ENCODE results near the gene SLC5A4.
"Not testable (repeated sequence)": the region's sequence is repeated elsewhere in the genome, so short reads cannot be mapped to it uniquely, and the experiment has no call there.

Gene SLC5A4

DNA sequence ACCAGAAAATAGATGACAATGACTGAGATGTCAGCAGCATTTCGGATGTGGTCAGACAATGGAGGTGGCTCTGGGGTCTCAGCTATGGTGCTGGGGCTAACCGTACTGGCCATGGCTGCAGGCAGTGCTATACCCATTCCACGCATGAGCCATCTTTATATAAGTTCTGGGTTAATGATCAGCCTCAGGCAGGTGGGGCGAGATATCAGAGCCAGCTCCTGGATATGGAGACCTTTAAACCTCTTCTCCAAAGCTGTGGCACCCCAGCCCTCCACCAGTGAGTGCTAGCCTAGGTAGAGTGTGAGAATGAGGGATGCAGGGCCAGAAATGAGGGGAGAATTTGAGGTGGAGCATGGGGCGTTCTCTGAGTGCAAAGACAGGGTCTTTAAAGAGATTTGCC lies at the start of gene SLC5A4:
Gene SLC5A4, minus strand, starts transcription at position 131 of the 400 bp plus-strand sequence. Its CDS starts 18 bp downstream, at position 113.
- no peak for DNase-seq (ENCODE audit: low read depth in 4 of 4, low spot score in 1 of 4)

DNA sequence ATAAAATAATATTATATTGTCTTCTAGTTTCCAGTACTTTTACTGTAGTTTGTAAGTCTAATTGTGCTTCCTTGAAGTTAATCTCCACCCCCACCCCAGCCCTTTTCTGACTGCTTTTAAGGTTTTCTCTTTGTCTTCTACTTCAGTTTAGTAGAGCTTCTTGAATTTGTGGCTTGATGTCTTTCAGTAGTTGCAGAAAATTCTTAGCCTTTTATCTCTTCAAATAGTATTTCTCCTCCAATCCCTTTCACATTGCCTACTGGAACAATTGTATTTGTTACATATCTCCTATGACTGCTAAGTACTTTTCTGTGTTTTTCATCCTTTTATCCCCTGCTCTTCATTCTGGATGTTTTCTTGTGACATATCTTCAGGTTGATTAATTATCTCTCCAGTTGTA lies 38.8 kb upstream of the SLC5A4 start:
- DNase-seq (ENCODE audit: low read depth in 4 of 4, low spot score in 1 of 4) = not testable (repeated sequence)

DNA sequence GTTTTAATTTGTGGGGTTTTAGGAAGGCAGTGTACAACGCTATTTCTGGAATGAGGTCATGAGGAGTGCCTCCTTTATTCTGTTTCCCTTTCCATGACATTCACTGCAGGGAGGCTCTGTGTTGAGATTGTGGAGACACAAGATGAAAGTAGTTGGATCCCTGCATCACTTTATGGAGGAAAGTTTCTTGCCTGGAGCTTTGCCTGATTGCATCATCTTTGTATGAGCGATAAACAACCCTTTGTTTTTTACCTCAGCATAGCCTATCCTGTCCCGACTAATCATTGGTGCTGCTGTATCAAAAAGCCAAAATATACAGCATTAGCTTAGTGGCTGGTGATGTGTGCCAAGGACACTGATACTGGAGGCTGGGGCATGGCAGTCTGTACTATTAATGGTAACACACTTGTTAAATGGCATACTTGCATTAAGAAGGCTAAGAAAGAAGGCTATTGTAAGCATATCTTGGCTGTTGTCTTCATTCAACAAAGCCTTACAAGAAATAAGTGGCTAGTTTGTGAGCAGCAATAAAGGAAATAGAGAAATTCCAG lies 31.2 kb upstream of the SLC5A4 start:
- no peak for DNase-seq (ENCODE audit: low read depth in 4 of 4, low spot score in 1 of 4)

DNA sequence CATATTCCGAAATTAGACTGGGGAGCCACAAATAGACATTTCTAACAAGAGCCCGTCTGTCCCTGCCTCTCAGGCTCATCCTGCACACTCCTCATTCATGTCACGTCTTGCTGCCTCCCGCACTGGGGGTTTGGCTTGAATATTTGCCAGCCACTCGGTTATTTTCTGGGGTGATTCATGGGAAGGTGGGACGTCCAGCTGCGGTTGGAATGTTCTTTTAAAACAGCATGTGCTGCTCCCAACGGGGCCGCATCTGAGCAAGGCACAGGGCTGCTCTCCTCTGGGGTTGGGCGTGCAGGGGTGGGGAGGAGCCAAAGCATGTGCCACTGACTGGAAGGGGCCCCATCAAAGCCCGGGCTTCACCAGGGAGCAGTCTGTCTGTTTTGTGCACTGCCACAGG lies 25.9 kb upstream of the SLC5A4 start:
- no peak for DNase-seq (ENCODE audit: low read depth in 4 of 4, low spot score in 1 of 4)

DNA sequence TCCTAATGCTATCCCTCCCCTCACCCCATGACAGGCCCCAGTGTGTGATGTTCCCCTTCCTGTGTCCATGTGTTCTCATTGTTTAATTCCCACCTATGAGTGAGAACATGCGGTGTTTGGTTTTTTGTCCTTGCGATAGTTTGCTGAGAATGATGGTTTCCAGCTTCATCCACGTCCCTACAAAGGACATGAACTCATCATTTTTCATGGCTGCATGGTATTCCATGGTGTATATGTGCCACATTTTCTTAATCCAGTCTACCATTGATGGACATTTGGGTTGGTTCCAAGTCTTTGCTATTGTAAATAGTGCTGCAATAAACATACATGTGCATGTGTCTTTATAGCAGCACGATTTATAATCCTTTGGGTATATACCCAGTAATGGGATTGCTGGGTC lies 20.2 kb upstream of the SLC5A4 start:
- not testable (repeated sequence) for DNase-seq (ENCODE audit: low read depth in 4 of 4, low spot score in 1 of 4)

DNA sequence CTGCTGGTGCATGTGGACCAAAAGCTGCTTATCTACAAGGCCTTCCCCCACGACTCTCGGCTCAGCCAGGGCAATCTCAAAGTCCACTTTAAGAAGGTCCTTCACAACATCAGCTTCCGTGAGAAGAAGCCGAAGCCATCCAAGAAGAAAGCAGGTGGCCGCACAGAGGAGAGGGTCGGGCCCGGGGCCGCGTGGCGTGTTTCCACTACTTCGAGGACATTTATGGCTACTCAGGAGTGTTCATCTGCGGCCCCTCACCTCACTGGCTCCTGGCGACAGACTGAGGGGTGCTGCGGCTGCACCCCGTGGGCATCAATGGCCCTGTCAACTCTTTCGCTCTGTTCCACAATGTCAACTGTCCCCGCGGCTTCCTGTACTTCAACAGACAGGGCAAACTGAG lies 16.2 kb upstream of the SLC5A4 start:
- DNase-seq (ENCODE audit: low read depth in 4 of 4, low spot score in 1 of 4) = no peak

DNA sequence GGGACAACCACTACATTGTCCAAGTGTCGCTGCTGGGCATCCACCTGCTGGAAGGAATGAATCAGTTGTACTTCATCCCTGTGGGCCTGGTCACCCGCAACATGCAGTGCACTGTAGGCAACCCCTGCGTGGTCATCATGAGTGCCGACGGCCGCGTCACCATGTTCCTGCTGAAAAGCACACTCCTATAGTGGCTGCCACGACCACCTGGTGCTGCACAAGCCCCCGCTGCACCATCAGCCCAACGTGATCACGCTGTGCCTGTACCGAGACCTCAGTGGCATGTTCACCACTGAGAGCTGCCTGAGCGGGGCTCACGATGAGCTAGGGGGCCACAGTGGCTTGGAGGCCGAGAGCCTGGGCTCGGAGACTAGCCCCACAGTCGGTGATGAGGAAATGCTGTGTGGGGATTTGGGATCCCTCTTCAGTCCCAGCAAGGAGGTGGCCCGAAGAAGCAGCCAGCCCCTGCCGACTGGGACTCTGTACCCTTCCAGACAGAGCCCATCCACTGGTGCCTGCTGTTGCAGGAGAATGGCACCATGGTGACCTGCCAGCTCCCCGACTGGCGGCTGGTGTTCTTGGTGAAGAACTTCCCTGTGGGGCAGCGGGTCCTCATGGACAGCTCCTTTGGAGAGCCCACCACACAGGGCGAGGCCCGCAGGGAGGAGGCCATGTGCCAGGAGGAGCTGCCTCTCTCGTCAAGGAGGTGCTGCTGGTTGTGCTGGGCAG lies 15.7 kb upstream of the SLC5A4 start:
- no peak for DNase-seq (ENCODE audit: low read depth in 4 of 4, low spot score in 1 of 4)

DNA sequence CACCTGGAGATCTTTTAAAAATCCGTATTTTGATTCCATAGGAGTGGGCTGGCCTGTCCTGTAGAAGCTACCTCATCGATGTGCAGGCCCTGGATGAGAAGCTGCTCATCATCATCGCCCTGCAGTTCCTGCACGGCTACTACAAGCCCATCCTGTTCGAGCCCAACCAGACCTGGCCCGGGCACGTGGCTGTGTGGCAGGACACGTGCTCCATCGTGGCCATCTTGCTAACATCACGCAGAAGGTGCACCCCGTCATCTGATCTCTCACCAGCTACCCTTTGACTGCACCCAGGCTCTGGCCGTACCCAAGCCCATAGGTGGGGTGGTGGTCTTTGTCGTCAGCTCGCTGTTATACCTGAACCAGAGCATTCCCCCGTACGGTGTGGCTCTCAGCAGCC lies 14.2 kb upstream of the SLC5A4 start:
- DNase-seq (ENCODE audit: low read depth in 4 of 4, low spot score in 1 of 4) = no peak

DNA sequence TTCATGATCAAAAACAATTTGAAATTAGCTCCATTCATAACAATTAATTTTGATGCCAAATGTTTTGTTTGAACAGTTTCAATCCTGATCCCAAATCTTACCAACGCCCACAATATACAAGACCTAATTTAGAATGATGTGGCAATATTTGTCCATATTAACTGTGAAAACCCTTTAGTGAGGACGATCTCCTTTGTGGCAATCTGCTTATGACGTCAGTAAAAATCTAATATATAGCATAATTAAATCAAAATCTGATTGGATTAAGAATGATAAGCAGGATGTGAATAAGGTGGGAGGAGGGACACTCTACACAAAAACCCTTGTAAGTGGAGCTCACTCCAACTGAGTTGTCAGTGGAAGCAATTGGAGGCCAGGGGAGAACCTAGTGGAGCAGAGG lies 11.9 kb upstream of the SLC5A4 start:
- DNase-seq (ENCODE audit: low read depth in 4 of 4, low spot score in 1 of 4) = no peak

DNA sequence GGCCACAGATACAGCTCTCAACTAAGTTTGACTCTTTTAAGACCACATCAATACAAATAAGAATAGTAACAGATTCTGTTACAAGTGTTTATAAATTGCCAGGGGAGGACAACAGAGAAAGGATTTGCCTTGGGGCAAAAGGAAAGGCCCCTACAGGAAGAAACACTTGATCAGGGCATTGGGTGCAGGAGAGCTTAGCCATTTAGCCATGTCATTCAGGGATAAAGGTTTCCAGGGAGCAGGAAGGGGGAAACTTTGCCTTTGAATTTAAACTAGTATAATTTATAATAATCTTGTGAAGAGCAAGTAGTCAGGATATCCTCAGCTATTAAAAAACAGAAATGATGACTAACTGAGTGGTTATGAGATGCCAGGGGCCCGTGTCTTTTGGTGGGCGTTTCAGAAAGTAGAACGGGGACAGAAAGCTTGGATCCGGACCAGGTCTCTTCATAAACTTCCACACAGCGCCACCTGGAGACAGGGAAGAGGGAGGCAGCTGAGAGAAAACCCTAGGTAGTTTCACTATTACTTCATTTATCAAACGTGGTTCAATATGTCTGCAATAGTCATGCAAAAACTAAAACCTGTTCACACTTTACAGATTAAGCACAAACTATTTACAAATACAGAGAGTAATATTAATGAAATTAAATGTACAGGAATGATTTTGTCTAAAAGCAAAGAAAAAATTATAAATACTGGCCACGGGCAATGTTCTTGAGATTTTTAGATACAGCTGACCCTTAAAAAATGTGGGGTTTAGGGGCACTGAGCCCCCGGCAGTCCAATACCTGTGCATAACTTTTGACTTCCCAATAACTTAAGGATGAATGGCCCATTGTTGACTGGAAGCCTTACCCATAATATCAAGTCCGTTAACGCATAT lies 11.0 kb upstream of the SLC5A4 start:
- DNase-seq (ENCODE audit: low read depth in 4 of 4, low spot score in 1 of 4) = peak; percentile 50 to 64 (median 59)

DNA sequence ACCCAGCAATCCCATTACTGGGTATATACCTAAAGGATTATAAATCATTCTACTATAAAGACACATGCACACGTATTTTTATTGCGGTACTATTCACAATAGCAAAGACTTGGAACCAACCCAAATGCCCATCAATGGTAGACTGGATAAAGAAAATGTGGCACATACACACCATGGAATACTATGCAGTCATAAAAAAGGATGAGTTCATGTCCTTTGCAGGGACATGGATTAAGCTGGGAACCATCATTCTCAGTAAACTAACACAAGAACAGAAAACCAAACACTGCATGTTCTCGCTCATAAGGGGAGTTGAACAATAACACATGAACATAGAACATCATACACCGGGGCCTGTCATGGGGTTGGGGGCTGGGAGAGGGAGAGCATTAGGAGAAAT lies 8.5 kb upstream of the SLC5A4 start:
- not testable (repeated sequence) for DNase-seq (ENCODE audit: low read depth in 4 of 4, low spot score in 1 of 4)

DNA sequence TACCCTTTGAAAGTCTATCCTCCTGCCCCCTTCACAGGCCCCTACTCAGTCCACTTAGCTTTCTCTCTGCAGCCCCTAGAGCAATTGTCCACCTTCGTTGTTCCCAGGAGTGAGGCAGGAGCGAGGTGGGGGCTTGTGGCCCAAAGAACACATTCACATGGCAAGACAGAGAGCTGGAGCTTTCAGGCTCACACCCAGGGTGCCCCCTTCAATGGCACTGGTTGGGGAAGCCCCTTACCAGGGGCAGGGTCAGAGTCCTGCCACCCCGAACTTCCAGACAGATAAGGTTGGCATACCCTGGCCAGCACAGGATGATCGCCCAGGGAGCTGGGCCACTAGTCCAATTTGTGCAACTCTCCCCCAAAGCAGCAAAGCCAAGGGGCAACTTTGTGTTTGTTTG lies 6.2 kb upstream of the SLC5A4 start:
- no peak for DNase-seq (ENCODE audit: low read depth in 4 of 4, low spot score in 1 of 4)

DNA sequence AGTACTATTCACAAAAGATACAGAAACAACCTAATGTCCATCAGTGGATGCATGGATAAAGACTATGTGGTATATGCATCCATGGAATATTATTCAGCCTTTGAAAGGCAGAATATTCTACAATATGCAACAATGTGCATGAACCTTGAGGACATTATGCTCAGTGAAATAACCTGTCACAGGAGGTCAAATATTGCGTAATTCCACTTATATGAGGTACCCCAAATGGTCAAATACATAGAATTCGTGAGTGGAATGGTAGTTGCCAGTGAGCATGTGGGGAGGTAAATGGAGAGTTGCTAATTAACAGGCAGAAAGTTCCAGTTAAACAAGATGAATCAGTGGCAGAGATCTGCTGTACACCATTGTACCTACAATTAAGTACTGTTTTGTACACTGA lies 3.6 kb upstream of the SLC5A4 start:
- DNase-seq (ENCODE audit: low read depth in 4 of 4, low spot score in 1 of 4) = no peak

DNA sequence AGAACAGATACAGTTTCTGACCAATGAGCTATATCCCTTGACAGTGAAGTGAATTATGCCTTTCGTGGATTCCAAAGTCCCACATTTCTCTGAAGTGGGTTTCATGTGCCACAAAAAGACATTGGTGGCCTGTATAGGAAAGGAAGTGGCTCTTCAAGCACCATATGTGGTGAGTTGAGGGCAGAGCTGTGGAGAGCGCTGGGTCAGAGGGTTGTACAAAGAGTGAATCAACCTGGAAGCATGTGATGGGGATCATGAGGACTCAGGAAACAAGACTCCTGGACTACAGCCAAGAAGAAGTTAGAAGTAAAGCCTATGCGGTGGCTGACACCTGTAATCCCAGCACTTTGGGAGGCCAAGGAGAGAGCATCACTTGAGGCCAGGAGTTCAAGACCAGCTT lies 579 bp upstream of the SLC5A4 start:
- DNase-seq (ENCODE audit: low read depth in 4 of 4, low spot score in 1 of 4) = no peak

DNA sequence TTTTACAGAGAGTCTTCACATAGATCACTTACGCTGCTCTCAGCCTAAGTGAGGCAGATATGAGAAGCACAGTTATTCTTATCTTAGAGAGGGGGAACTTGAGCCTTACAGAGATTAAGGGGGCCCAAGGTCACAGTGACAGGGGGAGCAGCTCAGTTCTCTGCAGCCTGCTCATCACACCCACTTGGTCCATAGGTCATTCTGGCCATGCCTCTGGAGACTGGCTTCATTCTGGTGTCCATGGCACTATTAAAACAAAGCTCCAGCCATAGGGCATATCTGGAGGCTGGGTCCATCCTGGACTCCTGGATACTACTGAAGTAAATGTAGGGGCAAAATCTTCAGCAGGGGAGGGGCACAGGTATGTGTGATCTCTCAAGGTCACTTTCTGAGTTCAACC lies 5.9 kb downstream of the SLC5A4 start:
- DNase-seq (ENCODE audit: low read depth in 4 of 4, low spot score in 1 of 4) = no peak

DNA sequence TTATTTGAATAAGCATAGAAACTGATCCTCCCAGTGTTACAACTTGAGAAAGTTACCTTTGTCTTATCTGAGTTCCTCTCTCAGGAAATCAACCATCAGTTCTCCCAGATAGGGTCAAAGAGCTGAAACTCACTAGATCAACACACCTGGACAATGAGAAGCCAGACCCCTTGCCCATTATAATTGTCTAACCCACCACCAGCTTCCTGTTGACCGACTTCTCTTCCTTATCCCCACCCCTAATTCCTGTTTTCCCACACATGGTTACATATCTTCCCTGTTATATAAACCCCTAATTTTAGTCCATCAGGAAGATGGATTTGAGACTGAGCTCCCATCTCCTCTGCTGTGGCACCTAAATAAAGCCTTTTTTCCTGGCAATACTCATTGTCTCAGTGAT lies 6.9 kb downstream of the SLC5A4 start:
- DNase-seq (ENCODE audit: low read depth in 4 of 4, low spot score in 1 of 4) = no peak

DNA sequence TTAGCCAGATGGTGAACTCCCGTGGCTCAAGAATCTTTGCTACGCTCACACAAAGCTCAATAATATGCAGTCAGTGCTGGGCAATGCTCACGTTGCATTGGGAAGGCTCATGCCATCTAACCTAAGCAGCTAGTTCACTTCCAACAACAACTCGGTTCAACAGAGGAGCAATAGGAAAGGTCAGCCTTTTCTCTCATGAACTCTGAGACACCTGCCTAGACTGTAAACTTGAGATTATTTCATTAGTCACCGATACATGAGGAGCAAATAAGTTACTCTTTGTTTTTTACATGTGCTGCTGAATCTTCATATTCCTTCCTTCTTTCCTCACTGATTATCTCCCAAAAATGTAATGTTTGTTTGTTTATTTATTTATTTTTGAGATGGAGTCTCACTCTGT lies 9.0 kb downstream of the SLC5A4 start:
- DNase-seq (ENCODE audit: low read depth in 4 of 4, low spot score in 1 of 4) = no peak

DNA sequence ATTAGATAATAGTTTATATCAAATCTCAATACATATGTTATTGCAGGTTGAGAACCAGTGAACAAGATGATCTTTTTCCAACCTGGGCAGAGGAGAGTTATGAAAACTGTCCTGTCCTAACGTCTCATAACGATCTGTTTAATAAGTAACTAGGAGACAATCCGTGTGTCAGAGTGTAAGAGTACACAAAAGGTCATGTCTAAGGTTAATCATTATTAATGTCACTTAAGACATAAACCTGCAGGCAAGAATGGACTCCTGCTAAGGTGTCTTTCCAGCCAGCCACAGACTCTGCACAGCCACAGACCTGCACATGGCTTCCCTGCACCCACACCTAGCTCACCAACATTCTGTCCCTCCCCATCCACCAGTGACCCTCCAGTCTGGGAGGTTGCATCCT lies 10.1 kb downstream of the SLC5A4 start:
- DNase-seq (ENCODE audit: low read depth in 4 of 4, low spot score in 1 of 4) = no peak

DNA sequence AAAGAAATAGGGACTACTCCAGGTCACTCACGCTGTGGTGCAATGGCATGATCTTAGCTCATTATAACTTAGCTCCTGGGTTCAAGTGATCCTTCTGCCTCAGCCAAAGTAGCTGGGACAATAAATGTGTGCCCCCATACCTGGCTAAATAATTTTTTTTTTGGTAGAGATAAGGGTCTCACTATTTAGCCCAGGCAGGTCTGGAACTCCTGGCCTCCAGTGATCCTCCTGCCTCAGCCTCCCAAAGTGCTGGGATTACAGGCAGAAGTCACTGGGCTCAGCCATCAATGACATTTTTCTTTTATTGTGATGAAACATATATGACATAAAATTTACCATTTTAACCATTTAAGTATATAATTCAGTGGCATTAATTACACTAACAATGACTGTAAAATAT lies 10.6 kb downstream of the SLC5A4 start:
- DNase-seq (ENCODE audit: low read depth in 4 of 4, low spot score in 1 of 4) = no peak

DNA sequence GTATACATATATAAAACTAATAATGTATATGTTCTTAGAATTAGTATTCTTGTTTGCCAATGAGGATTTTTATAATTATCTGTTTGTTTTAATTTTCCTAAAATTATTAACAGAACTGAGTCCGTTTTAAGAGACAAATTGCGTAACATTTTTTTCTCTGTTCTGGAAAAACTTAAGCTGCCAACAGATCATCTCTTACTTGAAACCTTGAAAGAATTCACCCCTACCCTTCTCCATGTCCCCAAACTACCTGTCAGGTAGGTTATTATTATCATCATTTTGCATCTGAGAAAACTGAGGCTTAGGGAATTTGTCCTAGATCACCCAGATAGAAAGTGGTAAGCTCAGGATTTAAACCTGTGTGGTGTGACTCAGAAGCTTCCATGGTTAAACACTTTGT lies 14.7 kb downstream of the SLC5A4 start:
- DNase-seq (ENCODE audit: low read depth in 4 of 4, low spot score in 1 of 4) = no peak

DNA sequence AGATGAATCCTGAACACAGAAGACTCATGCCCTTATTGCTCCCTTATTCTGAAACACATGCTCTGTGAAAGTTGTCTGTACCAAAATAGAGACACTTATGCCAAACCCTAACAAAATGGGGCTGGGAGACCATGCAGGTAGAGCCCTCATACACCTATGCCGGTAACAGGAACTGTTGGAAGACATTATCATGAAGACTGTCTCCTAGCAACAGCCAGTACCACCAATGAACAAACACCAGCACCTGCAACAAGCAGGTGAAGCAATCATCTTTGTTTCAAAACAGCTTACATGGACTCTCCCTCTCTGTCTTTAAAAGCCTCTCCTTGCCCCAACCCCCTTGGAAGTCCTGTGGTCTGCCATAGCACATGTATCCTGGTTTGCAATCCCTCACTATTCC lies 17.2 kb downstream of the SLC5A4 start:
- no peak for DNase-seq (ENCODE audit: low read depth in 4 of 4, low spot score in 1 of 4)

DNA sequence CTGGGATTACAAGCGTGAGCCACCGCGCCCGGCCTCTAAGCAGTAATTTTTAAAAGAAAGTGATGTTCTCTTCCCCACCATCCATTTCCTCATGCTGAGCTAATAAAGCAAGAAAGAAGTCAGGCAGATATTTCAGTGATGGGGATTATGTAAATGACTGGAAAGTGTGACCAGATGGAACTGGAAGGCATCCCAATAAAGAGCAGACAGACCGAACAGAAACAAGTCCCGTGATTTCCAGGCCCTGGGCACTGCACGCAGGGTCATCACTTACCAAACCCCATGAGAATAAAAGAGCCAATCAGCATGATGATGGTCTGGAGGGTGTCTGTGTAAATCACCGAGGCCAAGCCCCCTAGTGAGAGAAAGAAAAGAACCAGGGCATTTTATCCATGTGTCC lies 18.2 kb downstream of the SLC5A4 start:
- no peak for DNase-seq (ENCODE audit: low read depth in 4 of 4, low spot score in 1 of 4)
